ENCODE data around the gene CNNM2.
"Not testable (repeated sequence)": the region's sequence is repeated elsewhere in the genome, so short reads cannot be mapped to it uniquely, and the experiment has no call there.

The CNNM2 gene

GRCh38 chr10:103111031-103111917 lies 193.2 kb downstream of the CNNM2 start:
- DNase-seq, result no peak

GRCh38 chr10:103111918-103112877 lies 194.1 kb downstream of the CNNM2 start:
- no peak for DNase-seq

- no peak for DNase-seq
Observed at GRCh38 chr10:103114876-103115275, 196.8 kb downstream of the CNNM2 start.

- DNase-seq, result no peak
Observed at GRCh38 chr10:103117247-103117646, 199.2 kb downstream of the CNNM2 start.

GRCh38 chr10:103120546-103120945 lies 202.5 kb downstream of the CNNM2 start:
- no peak for DNase-seq

GRCh38 chr10:103120977-103121735 lies 203.1 kb downstream of the CNNM2 start:
- no peak for DNase-seq

GRCh38 chr10:103123282-103124024 lies 205.4 kb downstream of the CNNM2 start:
- DNase-seq, result no peak

GRCh38 chr10:103124420-103125096 lies 206.5 kb downstream of the CNNM2 start:
- DNase-seq, result no peak

GRCh38 chr10:103125323-103126267 lies 207.5 kb downstream of the CNNM2 start:
- no peak for DNase-seq

- no peak for DNase-seq
Observed at GRCh38 chr10:103127241-103127640, 209.1 kb downstream of the CNNM2 start.

- DNase-seq, result not testable (repeated sequence)
Observed at GRCh38 chr10:103130180-103130579, 212.1 kb downstream of the CNNM2 start.

GRCh38 chr10:103130910-103131309 lies 212.8 kb downstream of the CNNM2 start:
- DNase-seq, result no peak

- not testable (repeated sequence) for DNase-seq
Observed at GRCh38 chr10:103135168-103135567, 217.1 kb downstream of the CNNM2 start.

- DNase-seq, result no peak
Observed at GRCh38 chr10:103139803-103140202, 221.7 kb downstream of the CNNM2 start.
